NCI-H345 treated with DMSO at 0.1 percent for 48 hours (cell line): ENCODE results near the gene ORM1.

Source experiments
- DNase-seq: peaks from one replicate; lab custom pipeline; 2025; ENCODE audit not compliant: unreplicated experiment; lab: John Stamatoyannopoulos, UW

Gene ORM1

DNA sequence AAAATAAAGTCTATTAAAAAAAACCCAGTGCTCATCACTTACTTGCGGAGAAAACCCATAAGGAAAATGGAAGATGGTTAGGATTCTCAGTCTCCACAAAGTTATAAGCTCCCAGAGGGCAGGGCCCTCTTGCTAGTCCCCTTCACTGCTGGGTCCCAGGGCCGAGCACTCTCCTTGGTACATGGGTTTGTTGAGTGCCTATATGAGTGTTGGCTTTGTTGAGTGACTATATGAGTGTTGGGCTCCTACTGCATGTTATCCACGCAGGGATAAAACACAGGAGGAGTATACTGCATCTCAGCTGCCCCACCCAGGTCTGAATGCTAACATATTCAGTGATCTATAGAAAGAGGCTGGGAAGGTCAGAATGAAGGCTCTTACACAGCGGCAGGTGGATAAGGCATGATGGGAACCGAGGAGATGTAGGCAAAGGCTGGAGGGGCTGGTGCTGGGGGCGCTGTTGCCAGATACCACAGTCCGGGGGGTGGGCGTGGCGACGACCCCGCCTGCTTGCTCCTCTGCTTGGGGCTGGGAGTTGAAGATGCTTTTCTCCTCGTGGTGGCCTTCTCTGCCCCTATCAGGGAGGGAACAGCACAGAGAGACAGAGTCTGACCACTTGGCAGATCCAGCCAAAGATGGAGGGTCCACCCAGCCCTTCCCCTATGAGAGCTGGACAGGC, 18.4 kb downstream of the ORM1 start:
- no peak for DNase-seq

- no peak for DNase-seq
These were observed 19.1 kb downstream of the ORM1 start for GRCh38 chr9:114341991-114342390.

- DNase-seq = no peak
These were observed 20.0 kb downstream of the ORM1 start for GRCh38 chr9:114342755-114343440.

DNA sequence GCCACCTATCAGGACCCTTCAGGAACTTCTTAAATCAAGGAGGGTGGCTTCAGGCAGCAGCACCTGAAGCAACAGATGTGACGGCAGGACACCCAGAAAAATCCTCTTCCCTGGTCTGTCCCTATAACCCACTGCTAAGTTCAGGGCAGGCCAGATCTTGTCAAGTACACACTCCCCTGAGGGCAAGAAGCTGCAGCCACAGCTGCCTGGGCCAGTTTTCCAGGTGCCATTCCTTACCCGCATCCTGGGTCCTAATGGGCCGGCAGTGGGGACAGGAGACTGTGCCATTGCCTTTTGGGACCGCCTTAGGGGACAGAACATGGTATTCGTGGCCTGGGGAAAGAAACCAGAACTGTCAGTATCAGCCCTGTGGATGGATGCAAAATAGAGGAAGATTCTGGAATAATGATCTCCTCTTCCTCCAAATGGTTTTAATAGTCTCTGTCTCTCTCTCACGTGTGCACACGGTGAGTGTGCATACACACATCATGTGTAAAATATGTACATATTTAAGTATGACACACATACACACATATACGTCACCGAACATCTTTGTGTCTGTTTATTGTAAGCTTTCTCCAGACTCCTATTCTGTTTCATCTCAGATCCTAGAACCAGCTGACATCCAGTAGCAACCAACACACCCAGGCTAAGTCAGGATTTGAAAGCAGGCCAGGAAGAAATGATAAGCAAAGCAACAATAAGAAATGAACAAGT, 20.7 kb downstream of the ORM1 start:
- DNase-seq = no peak

DNA sequence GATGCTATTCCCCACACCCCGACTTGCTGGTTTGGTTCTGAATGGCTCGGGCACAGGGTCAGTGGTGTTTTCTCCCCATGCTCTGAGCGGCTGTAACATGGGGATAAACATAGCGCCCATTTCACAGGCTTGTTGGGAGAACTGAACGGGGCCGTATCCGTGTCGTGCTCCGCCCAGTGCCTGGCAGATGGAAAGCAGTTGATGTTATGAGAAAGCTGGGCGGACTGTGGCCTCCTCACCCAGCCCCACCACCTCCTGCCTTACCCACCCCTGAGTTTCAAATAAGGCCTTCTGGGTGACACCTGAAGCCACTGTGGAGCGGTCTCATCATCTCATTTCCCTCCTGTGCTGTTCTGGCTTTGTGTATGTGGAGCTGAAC, 21.3 kb downstream of the ORM1 start:
- no peak for DNase-seq

DNA sequence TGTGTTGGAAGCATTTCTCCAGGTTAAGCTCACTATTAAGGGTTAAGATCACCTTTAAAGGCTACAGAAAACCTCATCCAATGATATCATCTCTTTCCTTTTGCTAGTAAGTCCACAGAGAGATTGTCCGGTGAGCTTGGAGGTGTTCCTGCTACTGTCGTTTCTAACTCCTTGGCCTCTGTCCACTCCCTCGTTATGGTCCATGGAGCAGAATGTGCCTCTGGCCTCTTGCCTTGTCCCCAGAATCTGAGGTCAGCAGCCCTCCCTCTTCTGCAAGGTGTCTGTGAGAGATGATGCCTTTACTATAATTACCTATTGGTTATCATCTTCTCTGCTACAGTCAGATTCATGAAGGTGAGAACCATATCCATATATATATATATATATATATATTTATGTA, 21.8 kb downstream of the ORM1 start:
- DNase-seq = no peak

DNA sequence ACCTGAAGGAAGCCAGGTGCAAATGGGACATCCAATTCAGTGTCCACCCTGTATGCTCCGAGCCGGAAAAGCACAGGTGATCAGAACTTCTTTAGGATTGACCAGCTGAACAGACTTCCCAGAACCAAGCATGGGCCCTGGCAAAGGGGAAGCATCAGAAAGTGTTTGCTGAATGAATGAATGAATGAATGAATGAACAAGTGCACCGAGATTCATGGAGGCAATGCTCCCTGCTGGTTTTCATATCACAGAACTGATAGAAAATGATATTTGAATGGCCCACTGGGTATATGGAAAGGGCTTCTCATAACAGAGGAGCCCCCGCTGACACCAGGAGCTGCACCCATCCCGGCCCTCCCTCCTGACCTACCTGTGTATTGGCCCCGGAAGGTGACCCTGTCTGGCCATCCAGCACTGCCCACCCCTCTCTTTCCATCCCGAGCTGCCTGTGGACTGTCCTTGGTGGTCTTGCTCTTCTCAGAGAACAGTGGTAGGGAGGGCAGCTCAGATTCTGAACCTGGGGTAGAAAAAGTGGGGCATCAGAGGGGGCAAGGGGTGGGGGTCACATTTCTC, 22.7 kb downstream of the ORM1 start:
- no peak for DNase-seq

DNA sequence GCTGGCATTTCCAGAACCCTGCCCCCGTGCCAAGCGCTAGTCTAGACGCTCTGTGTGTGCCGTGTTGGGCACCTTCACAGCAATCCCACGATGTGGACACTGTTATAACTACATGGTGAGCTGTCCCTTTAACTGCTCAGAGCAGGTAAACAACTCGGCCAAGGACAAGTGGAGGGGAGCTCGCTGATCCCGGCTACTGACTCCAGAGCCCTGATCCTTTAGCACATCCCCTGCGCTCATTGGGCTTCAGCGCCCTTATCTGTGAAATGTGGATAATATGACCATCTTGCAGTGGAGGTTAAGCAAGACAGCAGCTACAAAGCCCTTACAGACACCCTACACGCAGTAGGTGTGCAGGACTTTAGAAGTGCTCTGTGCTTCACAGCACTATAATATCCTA, 23.2 kb downstream of the ORM1 start:
- DNase-seq = no peak

DNA sequence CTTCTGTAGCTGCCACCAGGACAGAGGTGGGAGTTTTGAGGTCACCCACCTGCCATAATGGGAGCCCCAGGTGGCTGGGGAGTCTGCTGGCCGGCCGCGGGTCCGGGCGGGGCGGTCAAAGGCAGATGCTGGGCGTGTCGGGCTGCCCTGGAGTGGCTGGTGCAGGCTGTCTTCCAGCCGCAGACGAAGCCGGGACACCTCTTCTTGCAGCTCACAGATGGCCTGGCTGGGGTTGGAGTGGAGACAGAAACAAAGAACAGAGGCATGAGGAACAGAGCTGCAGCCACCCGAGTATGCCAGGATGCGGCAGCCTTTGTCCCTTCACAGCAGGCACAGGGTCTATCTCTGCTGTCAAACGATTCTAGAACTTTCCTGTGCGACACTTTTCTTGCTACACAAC, 24.8 kb downstream of the ORM1 start:
- DNase-seq = no peak

DNA sequence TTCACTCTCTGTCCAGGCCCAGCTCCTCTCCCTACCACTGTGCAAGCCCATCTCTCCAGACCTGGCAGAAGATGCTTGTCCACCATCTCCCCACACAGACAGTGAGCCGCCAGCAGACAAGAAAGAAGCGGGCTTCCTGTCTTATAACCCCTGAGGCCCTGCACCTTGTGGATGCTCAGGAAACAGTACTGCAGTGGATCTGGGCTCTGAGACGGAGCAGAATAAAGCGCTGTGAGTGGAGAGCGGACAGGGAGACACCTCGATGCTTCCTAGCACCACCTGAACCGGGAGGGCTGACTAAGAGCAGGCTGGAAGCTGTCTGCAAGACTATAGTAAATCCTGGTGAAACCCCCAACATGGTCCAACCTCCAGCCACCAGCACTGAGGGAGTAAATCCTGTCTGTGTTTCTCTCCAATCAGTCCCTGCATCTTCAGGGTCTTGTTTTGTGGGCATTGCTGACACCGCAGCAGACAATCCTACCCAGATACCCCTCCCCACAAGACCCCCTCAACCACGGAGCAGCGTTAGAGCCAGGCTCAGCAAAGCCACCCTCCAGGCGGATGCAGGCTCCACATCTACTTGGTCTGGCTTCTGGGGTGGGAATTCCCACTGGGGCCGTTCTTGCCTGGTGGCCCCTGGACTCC, 25.5 kb downstream of the ORM1 start:
- no peak for DNase-seq

DNA sequence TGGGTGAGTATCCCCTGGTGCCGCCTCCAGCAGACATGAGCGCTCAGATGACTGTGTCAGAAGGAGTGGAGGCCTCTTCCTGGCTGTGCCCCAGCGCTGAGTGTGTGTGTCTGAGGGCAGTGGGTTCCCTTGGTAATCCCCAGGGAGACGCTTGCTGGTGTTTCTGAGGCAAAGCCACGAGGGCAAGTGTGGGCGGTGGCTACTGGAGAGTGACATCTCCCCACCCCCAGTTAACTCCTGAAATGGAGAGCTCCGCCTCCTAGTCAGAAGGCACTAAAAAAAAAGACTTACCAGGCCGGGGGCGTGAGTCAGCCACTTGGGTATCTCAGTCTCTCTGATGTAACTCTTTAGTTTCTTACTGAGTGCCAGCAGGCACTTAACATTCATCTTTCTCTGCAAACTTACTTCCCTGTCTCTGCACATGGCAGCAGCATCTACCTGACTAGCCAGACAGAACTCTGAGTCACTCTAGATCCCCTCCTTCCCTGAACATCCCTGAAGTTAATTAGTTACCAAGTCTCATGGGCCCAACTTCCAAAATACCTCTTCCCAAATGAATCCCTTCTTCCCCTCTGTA, 26.1 kb downstream of the ORM1 start:
- no peak for DNase-seq

DNA sequence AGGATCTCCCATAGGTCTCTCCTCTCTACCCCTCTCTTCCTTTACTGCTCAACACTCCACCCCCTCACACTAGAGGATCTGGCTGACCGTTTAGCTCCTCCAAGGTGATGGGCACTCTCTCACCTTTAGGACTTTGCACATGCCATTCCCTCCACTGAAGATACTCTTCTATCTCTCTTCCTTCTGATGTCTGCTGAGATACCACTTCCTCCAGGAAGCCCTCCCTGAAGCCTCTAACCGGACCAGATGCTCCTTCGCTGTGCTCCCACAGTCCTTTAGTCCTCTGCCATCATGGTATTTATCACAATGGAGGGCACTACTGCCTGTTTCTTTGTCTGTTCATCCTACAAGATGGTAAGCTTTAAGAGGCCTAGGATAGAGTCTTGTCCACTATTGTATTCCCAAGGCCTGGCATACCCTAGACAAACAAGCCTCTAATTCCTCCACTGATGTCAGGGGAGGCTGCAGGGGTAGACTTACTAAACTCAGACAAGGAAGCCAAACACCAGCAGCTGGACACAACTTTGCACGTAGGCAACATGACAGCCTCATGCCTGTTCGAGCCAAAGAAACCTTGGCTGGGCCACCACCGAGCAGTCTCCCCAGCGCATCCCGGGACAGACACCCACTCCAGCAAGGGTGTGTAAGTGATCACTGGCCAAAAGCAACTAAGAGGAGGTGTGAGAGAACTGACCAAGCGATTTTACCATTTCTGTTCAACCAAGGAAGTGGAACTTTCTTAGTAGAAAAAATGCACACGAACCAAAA, 27.0 kb downstream of the ORM1 start:
- DNase-seq = no peak

GRCh38 chr9:114350636-114351401, 27.9 kb downstream of the ORM1 start:
- no peak for DNase-seq

DNA sequence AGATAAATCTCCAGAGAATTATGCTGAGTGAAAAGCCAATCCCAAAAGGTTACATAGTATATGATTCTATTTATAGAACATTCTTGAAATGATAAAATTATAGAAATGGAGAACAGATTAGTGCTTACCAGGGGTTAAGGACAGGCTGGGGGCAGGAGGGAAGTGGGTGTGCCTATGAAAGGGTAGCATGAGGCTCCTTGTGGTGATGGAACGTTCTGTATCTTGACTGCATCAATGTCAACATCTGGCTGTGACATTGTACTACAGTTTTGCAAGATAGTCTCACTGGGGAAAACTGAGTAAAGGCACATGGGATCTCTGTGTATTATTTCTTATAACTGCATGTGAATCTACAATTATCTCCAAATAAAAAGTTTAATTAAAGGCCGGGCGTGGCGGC, 29.0 kb downstream of the ORM1 start:
- no peak for DNase-seq

DNA sequence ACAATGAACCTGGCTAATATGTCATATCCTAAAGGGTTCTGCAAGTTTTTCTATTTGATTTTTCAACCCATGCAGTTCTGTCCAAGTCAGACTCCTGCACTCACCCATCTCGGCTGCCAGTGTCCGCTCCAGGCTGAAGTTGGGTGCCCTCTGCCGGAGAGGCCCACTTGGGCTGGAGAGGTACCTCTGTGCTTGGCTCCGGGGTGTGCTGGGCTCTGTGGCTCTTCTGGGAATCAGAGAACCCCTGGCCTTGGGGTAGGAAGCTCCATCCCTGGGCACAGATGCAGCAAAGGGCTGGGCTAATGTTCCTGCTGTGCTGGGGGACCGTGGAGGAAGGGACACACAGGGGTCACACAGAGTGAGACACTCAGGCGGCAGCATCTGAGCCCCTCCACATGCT, 32.9 kb downstream of the ORM1 start:
- no peak for DNase-seq

- DNase-seq = no peak
These were observed 33.9 kb downstream of the ORM1 start for GRCh38 chr9:114356792-114357191.

DNA sequence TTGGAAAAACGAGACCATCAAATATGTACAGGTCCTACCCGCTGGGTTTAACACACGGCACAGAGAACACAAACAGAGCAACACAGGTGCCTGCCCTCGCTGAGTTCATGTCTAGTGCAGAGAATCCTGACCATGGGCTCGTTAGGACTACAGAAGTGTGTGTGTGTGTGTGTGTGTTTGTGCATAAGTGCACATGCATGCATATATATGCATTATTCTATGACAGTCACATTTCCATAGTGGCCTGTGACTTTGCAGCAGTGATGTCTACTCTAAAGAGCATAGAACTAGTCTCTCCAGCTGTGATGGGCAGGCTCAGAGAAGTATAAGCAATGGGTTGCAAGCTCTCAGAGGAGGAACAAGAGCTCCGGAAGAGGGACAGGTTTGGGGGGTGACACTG, 34.5 kb downstream of the ORM1 start:
- no peak for DNase-seq

DNA sequence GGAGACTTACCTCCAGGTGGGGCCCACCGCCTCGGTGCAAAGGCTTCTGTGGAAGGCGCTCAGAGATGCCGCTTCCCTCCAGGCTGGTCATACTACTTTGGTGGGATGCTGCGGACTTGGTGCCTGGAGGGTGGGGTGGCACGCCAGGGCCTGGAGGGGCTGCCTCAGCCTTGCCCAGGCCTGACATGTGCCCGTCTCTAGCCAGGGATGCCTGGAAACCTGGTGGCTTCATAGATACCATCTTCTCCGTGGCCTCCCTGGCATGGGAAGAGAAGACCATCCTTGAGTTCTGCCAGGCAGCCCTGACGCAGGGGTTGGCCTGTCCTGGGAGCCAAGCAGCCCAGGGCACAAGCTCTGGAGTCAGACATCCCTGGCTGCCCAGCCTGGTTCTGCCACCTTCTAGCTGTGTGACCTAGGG, 35.0 kb downstream of the ORM1 start:
- DNase-seq = no peak

DNA sequence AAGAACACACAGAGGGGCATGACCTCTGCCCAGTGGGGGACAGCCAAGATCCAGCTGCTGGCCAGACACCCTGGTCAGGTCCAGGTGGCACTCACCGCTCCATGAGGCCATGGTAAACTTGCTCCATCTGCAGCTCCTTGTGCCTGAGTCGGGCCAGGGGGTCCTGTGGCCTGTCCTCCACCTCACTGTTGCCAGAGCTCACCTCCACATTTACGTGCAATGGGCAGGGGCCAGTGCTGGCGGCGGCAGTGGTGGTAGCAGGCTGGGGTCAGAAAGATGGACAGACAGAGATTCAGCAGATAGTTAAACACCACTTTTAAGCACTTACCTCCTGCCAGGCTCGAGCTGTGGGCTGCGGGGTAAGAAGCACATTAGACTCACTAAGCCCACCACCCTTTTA, 36.9 kb downstream of the ORM1 start:
- no peak for DNase-seq

DNA sequence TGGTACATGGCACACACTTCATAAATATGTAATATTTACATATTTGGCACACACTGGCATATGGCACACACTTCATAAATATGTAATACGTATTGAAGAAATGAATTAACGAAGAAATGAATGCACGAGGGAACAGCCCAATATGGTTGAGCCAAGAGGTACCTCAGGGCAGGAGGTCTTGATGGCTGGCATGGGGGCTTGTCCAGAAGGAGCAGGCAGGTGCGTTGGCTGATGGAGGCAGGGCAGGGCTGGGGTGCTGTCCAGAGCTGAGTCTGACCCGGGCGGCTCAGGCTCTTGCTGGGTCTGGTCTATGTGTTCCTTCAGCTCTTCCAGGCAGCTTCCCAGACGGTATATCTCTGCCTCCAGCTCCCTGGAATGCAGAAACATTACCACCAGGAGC, 38.6 kb downstream of the ORM1 start:
- no peak for DNase-seq
